ENCODE results near the gene KIAA1671.

DNA sequence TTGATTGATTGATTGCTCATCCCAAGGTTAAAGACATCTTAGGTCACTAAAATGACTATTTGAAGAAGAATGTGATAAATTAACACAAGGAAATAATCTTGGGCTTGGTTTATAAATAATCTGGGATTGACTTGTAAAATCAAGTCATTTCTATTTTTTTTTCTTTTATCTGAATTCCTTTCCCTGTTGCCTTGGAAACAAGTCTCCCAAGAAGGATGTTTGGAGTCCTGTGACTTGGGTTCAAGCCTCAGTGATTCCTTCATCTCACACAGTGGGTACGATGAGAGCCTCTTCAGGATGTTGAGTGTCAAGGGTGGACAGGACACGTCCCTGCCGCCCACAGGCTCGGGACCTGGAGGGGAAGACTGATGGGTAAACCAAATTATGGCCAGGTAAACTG is 149.0 kb downstream of the KIAA1671 start:
- TF ChIP-seq, protein P1, sequence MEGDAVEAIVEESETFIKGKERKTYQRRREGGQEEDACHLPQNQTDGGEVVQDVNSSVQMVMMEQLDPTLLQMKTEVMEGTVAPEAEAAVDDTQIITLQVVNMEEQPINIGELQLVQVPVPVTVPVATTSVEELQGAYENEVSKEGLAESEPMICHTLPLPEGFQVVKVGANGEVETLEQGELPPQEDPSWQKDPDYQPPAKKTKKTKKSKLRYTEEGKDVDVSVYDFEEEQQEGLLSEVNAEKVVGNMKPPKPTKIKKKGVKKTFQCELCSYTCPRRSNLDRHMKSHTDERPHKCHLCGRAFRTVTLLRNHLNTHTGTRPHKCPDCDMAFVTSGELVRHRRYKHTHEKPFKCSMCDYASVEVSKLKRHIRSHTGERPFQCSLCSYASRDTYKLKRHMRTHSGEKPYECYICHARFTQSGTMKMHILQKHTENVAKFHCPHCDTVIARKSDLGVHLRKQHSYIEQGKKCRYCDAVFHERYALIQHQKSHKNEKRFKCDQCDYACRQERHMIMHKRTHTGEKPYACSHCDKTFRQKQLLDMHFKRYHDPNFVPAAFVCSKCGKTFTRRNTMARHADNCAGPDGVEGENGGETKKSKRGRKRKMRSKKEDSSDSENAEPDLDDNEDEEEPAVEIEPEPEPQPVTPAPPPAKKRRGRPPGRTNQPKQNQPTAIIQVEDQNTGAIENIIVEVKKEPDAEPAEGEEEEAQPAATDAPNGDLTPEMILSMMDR (IDR thresholded peaks at IDR 0.05; ENCODE audit: low read length): no peak
- no peak for TF ChIP-seq EZH2 (IDR thresholded peaks at IDR 0.05; ENCODE audit: borderline replicate concordance, low read length)
